HG03378 (cell line): Measurements from ENCODE around the gene GABRG3.

Experiments
- ATAC-seq: cut with Tn5 transposase; IDR thresholded peaks from one replicate; pipeline ENCODE4 v1.9.1; 2021; ENCODE audit warnings: mild to moderate bottlenecking, moderate library complexity; ENCODE audit not compliant: unreplicated experiment

Gene GABRG3

DNA sequence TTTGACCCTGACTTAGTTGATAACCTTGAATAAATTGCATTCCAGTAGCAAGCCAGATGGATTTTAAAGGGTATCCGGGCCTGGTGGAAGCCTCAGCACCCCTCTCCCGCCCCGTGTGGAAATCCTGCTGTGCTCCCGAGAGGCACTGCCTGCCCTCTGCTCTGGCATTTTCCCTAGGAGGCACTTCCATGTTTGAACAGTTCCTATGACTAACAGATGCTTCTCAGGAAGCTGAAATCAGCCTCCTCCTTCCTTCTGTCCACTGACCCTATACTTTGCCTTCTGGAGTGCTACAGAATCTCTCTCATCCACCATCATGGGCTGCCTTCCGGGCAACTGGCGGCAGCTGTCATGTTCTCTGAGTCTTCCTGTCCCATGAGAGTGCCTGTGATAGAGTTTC is 90.8 kb downstream of the GABRG3 start:
- ATAC-seq: no peak

DNA sequence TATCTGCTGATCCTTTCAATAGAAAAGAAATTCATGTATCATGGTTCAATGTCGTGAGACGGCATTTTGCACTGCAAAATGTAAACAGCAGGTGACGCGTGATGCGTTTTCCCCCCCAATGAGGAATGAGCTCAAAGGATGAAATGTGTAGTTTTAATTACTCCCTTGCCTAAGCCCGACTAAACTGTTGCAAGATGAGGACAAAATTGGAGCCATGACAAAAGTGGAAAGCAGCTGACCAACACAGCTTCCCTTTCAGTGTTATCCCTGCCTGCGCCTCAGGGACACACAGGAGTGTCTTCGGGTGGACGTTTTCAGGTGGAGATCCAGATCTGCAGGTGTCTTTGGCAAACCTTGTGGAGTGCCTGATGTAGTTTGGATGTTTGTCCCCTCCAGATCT is 92.0 kb downstream of the GABRG3 start:
- ATAC-seq: no peak

DNA sequence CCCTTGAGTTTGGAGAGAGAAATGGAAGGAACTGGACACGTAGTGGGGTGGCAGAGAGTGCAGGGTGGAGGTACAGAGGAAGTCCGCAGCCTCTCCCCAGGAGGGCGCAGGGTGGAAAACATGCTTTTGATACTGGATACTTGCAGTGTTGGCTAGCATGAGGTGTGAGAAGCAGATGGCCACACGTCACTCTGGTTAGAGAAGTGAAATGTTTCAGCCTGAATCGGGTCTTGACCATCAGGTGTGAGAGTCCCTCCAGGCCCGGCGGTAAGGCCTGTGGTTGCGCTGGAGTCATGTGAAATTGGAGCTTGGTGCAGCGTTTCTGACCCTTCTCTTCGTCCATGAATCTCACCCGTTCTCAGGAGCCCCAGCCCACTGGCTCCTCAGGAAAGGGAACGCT is 93.1 kb downstream of the GABRG3 start:
- ATAC-seq: no peak

DNA sequence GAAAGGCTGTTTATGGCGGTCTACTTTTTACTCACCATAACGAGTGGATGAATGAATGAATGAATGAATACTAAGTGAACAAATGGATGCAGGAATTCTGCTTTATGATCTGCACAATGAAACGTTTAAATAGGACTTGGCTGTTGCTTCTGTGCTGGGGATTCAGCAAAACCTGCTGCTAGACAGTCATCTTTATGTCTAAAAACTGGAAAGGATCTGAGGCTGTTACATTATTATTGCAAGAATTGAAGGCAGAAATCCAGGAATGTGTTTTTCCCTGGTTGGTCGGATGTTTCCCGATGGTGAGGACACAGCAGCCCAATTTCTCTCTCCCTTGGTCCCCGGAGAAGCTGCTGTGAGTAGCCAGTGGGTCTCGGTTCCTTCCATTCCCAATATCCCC is 94.2 kb downstream of the GABRG3 start:
- ATAC-seq: no peak

DNA sequence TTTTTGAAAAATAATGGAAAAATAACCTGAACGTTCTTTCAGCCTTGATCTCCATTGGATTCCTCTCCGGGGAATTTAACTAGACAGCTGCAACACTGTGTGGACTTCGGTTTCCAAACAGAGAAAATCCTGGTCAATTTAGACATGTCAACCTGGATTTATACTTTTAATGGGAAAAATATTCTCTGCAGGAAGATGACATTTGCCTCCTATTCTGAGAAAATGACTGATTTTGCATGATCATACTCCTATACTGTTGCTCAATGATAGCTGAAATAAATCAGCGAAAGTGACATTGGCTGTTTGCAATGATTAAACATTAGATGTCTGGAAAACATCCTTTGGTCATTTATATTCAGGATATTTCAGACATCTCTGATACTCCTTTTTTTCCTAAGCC is 94.8 kb downstream of the GABRG3 start:
- ATAC-seq: no peak

DNA sequence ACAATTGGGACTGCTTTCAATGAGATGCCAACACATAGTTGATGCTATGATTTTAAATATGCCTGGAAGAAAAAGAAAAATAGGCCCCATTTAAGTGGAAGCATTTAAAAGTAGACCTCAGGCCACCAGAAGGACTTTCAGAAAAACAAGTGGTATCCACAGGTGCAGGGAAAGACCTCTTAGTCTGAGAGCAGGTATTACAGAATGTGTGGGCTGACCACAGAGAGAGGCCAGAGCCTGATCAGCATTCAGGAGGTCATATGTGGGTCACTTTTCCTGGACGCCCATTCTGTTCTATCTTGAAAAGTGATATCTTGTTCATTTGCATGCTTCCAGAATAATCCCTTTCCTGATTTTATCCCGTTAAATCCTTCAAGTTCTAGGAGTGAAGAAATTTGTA is 95.5 kb downstream of the GABRG3 start:
- no peak for ATAC-seq

DNA sequence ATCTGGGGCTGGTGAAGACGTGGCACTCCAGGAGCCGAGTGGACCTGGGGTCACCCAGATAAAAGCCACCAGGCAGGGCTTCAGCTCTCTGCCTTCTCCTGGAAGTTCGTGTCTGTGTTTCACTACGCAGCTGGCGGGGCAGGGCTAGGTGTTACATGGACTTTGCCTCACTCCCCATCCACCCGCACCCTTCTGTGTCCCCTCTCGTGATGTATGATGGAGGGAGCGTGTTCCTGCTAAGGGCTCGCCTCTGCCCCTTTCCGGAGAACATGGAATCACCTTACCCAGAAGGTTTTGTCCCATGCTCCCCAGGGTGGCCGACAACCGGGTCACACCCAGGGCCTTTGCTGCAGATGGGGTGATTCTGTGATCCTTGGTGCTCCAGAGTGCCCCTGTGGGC is 96.2 kb downstream of the GABRG3 start:
- no peak for ATAC-seq

DNA sequence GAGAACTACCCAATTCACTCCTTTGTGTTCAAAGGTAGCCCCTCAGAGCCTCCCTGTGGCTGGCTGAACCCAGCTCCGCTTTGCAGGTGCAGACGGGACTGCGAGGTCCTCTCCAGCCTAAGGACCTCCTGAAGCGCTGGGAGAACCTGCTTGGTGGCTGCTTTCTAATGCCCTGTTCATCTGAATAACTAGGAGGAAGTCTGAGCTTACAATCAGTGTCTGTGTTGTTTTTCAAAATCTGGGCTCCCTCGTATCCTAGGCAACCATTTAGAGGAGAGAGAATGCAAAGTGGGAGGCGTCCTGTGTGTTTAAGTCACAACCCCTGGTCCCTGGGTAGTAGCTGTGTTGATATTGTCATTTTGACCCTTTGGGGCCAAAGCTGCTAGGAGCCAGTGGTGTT is 99.9 kb downstream of the GABRG3 start:
- no peak for ATAC-seq

DNA sequence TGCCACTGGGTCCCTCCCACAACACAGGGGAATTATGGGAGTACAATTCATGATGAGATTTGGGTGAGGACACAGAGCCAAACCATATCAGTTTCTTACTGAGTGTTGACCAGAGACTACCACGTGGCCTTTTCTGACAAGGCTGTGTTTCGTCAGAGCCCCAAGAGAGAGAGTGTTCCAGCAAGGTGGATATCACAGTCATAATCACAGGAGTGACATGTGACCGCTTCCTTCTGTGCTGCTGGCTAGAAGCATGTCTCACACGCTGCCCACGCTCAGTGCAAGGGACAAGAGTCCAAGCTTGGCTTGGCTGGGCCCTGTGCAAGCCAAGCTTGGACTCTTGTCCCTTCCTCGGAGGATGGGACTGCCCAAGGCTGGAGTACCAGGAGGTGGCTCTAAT is 103.2 kb downstream of the GABRG3 start:
- no peak for ATAC-seq

DNA sequence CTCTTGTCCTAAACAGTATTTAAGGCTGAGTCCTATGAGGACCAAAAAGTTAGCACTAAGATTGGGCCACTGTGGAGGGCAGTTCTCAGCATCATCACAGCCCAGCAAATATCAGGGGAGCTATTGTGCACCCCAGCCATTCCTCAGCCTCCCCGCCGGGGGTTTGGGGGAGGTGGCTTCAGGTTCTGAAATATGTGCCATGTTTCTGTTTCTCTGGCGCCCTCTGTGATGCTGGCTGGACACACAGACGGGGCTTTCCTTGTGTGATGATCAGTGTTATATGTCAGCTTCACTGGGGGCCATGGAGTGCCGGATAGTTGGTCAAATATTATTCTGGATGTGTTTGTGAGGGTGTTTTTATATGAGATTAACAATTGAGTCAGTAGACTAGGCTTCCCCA is 106.8 kb downstream of the GABRG3 start:
- no peak for ATAC-seq

DNA sequence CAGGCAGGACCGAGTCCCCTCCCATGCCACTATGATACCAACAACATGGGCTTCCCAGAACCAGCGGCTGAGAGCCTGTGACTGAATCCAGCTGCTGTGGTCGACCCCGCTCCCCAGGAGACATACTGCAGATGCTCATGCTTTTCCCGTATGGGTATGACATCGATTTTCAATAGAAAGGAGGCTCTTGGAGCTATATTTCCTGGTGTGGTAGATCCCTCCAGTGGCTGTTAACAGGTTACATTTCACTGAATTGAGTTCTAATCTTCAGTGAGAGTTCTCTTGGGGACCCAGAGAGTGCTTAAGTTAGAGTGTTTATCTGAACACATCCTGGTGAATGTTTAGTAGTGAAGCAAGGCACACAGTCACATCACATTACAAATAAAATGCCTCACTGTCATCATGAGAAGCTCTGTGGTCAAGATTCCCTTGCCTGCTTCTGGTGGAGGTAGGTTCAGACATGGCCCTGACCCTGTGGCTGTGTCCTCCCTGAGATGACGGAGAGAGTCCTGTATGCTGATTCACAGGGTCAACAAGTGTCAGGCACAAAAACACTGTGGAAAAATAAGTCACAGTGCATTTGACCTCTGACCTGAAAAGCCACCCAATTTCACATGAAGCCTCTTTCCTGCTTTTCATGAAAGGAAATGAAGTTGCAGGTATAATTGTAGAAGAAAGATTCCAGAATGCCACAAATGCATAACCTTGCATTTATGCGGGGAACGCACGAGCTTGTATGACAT is 110.9 kb downstream of the GABRG3 start:
- no peak for ATAC-seq

DNA sequence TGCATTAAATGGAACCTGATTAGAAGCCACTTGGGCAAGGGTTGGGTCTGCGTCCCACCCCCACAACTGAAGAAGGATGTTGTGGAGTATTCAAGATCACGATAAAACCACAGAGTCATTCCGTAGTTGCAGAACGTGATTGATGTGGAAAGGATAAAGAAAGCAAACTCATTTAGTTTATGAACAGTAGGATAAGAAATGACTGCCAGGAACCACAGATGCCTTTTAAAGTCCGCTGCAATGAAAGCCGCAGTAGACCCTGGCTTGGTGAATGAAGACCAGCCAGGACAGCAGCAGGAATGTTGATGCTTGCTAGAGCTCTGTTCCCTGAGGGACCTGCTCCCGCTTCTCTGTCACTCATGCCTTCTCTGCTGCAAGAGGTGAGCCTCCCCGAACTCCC is 111.5 kb downstream of the GABRG3 start:
- no peak for ATAC-seq

DNA sequence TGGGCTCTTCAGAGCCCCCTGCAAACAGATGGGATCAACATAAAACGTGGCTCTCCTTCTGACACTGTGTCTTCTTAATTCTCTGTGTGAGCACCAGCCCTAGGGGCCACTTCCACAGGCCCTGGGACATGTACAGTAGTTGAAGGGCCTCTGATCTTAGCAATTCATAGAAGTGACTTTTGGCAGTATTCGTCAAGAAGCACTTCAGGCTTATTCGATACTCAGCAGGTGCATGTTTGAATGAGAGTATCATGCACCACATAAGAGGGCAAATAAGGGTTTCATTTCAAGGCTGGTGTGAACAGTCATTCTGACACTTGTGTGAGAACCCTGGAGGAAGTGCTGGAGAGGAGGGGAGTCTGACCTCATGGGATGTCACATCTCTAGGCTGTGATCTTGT is 113.9 kb downstream of the GABRG3 start:
- ATAC-seq: no peak

DNA sequence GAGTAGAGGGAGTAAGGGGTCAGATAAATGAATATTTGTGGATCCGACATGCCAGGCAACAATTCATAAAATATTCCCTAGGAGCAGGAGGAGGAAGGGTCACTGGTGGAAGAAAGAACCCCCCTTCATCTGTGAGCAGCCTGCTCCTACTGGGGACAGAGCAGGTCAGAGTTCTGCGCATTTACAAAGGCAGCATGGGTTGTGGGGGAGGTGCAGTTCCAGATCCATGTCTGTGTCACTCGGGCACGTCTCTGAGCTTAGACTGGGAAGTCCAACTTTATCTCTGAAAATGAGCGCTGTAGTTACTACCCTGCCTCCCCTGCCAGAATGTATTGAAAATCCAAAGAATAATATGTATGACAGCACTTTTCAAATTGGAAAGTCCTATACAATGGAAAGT is 115.2 kb downstream of the GABRG3 start:
- no peak for ATAC-seq

DNA sequence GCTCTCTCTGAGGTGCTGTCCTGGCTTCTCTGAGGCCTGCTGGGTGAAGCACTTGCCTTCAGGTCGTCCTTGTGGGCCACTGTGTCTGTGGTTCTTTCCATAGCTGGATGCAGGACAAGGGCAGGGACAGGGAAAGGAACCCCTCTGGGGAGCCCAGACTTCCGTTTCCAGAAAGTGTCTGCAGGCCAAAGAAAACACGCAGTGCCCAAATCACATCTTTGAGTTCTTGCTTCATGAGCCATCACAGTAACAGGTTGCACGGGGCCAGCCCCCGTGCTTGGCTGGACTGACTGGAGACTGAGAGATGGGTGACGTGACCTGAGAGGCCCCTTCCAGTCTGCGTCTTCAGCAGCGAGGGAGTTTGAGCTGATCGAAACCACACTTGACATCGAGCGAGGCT is 115.8 kb downstream of the GABRG3 start:
- ATAC-seq: no peak

DNA sequence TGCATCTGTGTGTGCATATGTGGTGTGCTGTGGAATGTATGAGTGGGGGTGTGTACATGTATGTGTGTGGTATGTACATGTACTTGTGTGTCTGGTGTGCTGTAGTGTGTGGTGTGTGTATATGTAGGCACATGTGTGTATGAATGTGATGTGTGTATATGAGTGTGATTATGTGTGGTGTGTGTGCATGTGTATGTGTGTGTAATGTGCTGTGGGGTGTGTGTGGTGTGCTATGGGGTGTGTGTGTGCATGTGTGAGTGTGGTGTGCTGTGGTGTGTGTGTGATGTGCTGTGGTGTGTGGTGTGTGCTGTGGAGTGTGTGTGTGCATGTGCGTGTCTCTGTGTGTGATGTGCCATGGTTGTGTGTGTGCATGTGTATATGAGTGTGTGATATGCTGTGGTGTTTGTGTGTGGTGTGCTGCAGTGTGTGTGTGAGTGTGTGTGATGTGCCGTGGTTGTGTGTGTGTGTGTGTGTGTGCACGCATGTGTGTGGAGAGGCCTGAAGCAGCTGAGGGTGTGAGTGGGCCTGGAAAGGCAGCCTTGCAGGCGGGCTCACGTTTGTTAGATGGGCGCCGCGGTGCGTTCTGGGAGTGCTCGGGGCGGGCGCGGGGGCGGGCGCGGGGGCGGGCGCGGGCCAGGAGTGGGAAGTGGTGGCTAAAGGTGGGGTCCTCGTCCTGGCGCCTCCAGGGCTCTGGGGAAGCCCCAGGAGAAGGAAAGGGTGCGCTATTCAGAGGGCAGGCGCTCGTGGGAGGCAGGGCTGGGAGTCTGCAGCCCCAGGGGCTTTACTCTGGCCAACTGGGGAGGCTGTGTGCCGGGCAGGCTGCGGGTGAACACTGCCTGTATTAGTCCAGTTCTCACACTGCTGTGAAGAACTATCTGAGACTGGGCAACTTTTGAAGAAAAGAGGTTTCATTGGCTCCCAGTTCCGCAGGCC is 116.9 kb downstream of the GABRG3 start:
- ATAC-seq: no peak

DNA sequence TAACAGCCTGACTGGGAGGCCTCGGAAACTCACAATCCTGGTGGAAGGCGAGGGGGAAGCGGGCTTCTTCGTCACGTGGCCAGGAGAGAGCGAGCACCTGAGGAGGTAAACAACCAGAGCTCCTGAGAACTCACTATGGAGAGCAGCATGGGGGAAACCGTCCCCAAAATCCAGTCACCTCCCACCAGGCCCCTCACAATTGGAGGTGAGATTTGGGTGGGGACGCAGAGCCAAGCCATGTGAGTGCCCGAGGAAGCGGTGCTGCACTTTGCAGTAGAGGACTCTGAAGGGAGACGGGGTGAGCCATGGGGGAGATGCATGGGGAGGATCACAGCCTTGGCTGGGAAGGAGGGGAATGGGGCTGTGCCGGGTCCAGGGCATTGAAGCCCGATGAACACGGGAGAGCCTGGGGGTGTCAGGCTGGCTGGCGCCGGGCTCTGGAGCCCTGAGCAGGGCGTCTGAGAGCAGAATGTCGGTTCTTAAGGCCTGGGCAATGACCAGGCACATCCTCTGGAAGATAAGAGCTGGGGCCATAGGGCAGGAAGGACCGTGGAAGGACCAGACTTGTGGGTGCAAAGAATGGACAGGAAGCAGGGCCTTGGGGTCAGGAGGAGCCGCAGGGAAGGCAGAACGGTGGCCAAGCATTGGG is 117.7 kb downstream of the GABRG3 start:
- ATAC-seq: no peak

DNA sequence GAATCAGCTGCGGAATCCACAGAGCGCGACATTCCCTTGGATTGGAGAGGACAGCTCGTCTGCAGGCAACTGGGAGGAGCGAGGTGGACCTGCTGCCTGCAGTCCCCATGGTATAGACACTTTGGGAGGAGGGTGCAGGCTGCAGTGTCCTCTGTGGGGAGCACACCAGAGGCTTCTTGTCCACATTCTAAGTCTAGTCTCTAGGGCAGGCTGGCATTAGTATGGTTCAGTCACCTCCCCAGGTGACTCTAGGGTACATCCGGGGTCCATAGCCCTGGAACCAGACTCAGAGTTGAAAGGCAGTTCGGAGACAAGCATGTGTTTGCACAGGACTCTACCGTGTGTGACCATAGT is 118.2 kb downstream of the GABRG3 start:
- no peak for ATAC-seq

DNA sequence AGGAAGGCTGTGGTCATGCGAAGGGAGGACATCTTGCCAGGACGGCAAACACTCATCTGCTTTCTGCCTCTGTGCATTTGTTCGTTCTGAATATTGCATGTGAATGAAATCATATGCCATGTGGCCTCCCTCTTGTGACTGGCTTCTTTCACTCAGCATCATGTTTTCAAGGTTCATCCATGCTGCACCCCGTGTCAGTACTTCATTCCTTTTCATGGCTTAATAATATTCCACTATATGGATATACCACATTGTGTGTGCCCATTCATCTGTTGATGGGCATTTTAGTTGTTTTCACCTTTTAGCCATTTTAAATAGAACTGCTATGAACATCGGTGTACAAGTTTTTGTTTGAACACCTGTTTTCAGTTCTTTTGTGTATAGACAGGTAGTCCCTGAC is 118.7 kb downstream of the GABRG3 start:
- ATAC-seq: no peak

DNA sequence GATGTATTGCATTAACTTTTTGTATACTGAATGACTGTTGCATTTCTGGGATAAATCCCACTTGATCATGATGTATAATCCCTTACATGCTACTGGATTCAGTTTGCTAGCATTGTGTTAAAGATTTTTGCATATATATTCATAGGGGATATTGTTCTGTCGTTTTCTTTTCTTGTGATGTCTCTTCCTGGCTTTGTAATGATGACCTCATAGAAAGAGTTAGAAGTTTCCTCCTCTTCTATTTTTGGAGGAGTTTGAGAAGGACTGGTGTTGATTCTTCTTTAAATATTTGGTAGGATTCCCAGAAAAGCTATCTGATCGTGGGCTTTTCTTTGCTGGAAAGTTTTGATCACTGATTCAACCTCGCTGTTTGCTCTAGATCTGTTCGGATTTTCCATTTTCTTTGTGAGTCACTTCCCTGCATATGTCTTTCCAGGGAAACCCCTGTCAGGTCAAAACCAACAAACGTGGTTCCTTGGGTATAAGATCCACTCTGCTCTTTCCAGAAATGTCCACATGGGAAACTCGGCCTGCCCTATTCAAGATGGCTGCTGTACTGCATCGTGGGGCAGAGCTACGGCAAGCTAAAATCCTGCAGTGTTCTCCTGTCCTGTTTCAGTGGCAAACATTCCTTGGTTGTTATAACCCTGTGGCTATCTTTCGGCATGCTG is 120.4 kb downstream of the GABRG3 start:
- ATAC-seq: no peak

DNA sequence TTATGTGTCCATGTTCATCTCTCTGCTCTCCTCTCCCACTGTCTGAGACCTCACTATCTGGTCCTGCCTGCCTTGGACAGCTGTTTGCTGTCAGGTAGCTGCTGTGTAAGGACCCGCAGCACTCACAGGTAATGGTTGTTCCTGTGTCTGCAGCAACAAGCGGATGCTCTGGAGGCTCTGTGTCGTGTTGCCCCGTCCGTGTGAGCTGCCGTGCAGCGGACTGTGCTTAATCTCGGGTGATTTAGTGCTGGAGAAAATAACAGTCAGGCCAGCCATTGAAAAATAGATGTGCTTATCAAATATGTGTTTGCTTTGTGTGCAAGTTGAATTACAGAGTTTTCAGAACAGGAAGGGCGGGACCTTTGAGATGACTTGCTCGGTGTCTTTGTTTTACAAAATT is 121.4 kb downstream of the GABRG3 start:
- no peak for ATAC-seq
